Endothelial cell of umbilical vein (primary cell): Measurements from ENCODE around the gene KCNG2.

Source experiments
- POLR2A ChIP-seq: IDR thresholded peaks from 2 replicates; pipeline ENCODE4 v1.6.1; 2012; ENCODE audit warnings: low read depth, mild to moderate bottlenecking, control low read depth, low read length
- POLR2AphosphoS5 ChIP-seq: IDR thresholded peaks from 2 replicates; pipeline ENCODE4 v1.6.1; 2012; ENCODE audit warnings: low read depth, mild to moderate bottlenecking, control low read depth, low read length, moderate library complexity; ENCODE audit not compliant: insufficient read depth

GRCh38 chr18:79936641-79937040 lies 138.9 kb downstream of the KCNG2 start:
- no peak for TF ChIP-seq POLR2AphosphoS5
- no peak for TF ChIP-seq POLR2A
